K562 treated with DMSO at 1 percent for 24 hours (cell line): ENCODE results near the gene ERMP1. TPM values are rescaled to one million over a fixed set of nuclear protein-coding genes. Genes with fewer than 3 reads are reported as not detected.

Experiments
- total RNA-seq: library from RNA; unstranded; fragments of 300-600 nt; gene quantifications from 2 replicates; pipeline ENCODE4 v1.2.3, GENCODE V29; 2022; ENCODE audit warnings: low read depth; ENCODE audit not compliant: insufficient read depth

The ERMP1 gene
- total RNA-seq = 13.6 and 20.1 TPM in 2 replicates

GRCh38 chr9:5832538-5833529 lies at the start of gene ERMP1:
TSS of gene ERMP1 (minus strand) at chr9:5833117. CDS start at chr9:5833027, 90 bp downstream.

Other genes with a start within 250 kb of the ERMP1 start
- gene RIC1, start 204.0 kb downstream of the ERMP1 start, total RNA-seq = 8.2 and 8.3 TPM in 2 replicates
- not detected in 2 replicates for gene MLANA, start 57.8 kb upstream of the ERMP1 start, total RNA-seq
- gene RANBP6, start 182.5 kb upstream of the ERMP1 start, total RNA-seq = 6.3 and 7.3 TPM in 2 replicates